Stimulated activated CD8-positive, alpha-beta memory T cell treated with anti-CD3 and anti-CD28 coated beads, Interleukin-7, amount 100 ng/mL, for 24 hours (primary cell): Measurements from ENCODE around the gene VAMP4.

Experiments used
- DNase-seq: peaks from one replicate; pipeline ENCODE4 v3.0.0-alpha.2; 2020; ENCODE audit warnings: low read depth

VAMP4 gene

DNA sequence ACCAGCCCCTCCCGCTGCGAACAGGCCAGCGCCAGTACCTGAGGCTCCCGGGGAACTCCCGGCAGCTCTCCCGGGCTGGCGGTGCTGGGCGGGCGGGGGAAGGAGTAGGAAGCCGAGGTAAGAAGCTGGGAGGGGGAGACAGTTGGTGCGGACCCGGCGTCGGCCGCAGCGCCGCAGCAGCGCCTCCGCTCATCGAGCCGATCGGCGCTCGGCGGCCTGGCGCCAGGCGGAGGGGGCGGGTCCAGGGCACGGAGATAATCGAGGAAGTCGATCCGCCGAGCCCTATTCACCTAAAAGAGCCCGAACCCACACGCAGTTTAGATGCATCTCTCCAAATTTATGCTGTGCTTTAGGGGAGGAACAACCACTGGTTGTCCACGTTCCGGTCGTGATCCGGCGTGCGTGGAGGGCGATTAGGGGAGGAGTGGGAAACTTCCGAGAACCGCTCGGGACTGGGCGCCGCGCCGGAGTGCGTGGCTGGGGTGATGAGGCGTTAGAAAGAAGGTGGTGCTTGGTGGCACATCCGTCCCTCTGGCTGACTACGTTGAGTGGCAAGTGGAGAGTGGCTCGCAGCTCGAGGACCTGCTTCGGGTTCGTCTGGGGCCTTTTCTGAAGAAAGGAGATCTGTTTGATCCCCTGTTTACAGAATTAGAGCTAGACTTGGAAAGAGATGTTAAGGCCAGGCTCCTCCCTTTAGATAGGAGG is at the start of gene VAMP4:
VAMP4 (minus strand) TSS at position 194 of the 705 bp plus-strand sequence. CDS start 3,651 bp downstream, outside the sequence.
- DNase-seq = peak; percentile 70

GRCh38 chr1:171790318-171790717 is 48.5 kb upstream of the VAMP4 start:
- no peak for DNase-seq

GRCh38 chr1:171788696-171789095 is 46.8 kb upstream of the VAMP4 start:
- DNase-seq = no peak

GRCh38 chr1:171787686-171788480 is 46.0 kb upstream of the VAMP4 start:
- DNase-seq = no peak

- DNase-seq = no peak
Observed at GRCh38 chr1:171786534-171786933, 44.7 kb upstream of the VAMP4 start.

DNA sequence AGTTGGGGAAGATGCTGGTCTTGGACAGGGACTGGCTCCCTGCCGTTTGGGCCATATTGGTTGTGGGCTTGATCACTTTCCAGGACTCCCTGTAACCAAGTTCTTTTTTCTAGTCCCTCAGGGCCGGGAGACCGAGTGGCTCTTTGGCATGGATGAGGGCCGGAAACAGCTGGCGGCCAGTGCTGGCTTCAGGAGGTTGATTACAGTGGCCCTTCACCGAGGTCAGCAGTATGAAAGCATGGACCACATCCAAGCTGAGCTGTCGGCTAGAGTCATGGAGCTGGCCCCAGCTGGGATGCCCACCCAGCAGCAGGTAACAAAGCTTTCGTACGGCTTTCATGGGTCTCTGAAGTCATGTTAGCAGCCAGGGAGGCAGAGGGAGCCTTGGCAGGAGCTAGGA is 43.9 kb upstream of the VAMP4 start:
- DNase-seq = no peak

DNA sequence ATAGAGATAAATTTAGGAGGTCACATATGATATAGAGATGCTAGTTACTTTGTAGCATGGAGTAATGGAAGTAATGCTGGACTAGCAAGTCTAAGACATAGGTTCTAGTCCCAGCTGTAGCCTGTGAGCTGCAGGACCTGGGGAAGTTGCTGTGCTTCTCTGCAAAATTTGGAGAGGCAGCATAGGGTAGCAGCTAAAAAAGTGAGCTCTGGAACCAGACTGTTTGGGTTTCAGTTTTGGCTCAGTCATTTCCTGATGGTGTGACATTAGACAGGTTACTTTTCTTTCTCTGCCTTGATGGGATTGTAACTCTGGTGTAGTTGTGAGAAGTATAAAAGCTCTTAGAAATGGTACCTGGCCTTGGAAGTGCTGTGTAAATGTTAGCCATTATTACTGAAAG is 42.9 kb upstream of the VAMP4 start:
- no peak for DNase-seq

DNA sequence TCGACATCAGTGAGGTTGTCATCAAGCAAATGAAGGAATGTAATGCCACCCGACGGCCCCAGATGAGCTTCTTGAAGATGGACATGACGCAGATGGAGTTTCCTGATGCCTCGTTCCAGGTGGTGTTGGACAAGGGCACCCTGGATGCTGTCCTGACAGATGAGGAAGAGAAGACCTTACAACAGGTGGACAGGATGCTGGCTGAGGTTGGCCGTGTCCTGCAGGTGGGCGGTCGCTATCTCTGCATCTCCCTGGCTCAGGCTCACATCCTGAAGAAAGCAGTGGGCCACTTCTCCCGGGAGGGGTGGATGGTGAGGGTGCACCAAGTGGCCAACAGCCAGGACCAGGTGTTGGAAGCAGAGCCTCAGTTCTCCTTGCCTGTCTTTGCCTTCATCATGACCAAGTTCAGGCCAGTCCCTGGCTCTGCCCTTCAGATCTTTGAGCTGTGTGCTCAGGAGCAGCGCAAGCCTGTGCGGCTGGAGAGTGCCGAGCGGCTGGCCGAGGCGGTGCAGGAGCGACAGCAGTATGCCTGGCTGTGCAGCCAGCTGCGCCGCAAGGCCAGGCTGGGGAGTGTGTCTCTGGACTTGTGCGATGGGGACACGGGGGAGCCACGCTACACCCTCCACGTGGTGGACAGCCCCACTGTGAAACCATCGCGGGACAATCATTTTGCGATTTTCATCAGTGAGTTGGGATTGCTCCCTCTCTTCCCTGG is 42.1 kb upstream of the VAMP4 start:
- DNase-seq = no peak

DNA sequence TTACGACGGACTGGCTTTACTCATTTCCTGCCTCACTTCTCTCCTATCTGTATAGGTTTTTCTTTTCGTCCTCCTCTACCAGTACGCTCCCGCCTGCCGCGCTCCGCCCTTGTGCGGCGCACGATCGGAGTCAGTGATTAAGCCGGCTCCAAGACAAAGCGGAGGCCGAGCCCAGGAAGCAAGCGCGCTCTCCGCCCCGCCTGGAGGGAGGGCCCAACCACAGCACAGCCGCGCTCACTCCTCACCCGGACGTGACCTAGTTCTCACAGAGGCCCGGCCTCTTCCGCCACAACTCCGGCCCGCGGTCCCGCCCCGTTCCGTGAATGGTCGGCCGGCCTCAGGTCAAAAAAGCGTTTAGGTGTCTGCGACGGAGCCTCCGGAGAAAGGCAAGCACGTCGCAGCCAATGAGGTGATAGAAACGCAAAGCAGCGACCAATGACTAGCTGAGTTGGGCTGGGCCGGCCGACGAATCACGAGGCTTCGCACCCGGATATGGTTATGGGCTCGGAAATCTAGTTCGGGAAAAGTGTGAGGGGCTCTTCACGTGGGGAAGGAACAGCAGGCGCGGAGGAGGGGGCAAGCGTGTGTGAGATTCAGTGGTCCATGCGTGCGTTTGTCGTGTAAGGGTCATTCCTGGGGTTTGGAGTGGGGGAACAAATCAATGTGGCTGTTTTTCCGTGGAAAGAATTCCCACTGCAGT is 39.5 kb upstream of the VAMP4 start, which contains the start of gene METTL13:
METTL13 (plus strand) TSS at position 485 of the 700 bp plus-strand sequence. CDS start 308 bp downstream, outside the sequence.
- peak; percentile 92 for DNase-seq

GRCh38 chr1:171780583-171781175 is 38.8 kb upstream of the VAMP4 start:
- no peak for DNase-seq

GRCh38 chr1:171772312-171772711 is 30.4 kb upstream of the VAMP4 start:
- no peak for DNase-seq

- no peak for DNase-seq
Observed at GRCh38 chr1:171769754-171770153, 27.9 kb upstream of the VAMP4 start.

DNA sequence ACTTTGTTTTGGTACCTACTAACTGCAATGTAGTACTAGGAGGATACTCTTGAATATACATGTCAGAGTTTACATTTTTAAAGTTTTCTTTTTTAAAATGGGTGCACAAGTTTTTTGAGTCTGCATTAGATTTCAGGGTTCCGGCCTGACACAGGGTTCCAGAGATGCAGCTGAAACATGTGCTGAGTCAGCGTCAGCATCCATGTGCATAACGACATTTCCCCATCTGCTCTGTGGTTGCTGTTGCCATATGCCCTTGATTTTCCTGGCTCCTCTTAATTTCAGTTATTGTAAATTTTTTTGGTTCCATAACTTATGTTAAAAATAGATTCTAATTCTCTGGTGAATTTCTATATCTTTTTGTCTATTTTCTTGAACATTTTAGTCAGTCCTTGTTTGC is 27.3 kb upstream of the VAMP4 start:
- no peak for DNase-seq

DNA sequence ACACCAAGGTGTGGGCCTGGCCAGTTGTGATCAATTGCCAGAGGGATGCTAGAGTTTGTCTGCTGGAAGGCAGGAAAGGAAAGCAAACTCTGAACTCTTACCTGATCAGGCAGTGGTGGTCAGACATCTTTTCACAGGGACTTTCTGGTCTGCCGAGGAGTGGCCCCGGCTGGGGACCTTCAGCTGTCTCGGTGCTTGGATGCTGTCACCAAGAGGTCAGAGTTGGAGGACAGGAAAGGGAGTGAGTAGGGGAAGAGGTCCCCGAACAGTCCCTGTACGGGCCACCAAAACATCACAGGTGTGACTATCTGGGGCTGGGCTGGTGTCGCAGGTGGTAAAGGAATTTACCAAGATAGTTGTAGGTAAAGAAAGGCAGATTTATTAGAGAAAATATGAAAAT is 21.9 kb upstream of the VAMP4 start:
- DNase-seq = no peak

DNA sequence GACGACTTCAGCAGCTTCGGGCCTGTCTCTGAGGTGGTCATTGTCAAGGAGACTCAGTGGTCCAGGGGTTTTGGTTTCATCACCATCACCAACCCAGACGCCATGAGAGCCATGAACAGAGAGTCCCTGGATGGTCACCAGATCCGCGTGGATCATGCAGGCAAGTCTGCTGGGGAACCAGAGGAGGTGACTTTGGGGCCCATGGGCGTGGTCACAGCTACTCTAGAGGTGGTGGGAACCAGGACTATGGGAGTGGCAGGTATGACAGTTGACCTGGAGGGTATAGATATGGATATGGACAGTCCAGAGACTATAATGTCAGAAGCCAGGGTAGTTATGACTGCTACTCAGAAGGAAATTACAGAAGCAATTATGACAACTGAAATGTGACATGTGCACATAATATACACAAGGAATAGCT is 20.3 kb upstream of the VAMP4 start:
- DNase-seq = no peak

DNA sequence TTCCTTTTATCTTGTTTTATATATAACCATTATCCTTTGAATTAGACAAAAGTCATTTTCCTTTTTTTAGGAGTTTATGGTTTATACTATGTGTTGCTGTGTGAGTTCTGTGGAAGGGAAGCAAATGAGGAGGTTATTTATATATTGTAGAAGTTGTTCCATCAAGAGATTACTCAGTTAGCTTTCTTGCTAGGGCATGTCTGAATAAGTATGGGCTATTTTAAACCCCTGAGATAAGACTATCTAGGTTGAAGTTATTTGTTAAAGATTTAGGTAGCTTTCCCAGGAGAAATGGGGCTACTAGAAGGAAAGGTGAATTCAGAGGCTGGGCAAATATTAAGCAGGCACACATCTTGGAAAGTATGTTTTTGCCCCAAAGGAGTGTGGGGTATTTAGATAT is 16.1 kb upstream of the VAMP4 start:
- no peak for DNase-seq

DNA sequence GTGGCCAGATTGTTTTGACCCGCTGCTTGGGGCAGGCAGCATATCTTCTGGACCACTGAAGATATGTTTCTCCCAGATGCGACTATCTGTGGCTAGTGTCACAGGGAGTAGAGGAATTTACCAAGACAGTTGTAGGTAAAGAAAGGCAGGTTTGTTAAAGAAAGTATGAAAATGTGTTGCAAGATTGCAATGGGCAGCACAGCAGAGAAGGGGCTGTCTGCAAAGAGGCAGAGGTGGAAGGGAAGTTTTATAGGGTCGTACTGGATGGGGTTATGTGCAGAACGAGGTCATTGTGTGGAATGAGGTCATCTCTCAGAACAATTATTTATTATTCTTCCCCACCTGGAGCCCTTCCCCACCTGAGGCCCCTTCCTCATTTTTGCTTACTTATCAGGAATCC is 15.0 kb upstream of the VAMP4 start:
- no peak for DNase-seq

- no peak for DNase-seq
Observed at GRCh38 chr1:171754971-171755370, 13.1 kb upstream of the VAMP4 start.

DNA sequence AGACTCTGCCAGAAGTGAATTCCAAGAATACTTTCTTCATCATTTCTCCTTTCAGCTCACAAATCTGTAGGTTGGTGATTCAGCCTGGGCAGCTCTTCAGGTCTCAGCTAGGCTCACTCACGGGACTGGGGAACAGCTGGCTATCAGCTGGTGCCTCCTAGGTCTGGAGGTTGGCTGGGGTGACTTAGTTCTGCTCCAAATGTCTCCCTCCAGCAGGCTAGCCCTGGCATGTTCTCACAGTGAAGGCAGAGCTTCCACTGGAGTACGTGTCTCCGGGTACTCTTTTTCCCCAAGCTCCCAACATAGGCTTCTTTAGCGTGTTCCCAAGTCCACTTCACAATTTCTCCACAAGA is 12.5 kb upstream of the VAMP4 start:
- DNase-seq = no peak

DNA sequence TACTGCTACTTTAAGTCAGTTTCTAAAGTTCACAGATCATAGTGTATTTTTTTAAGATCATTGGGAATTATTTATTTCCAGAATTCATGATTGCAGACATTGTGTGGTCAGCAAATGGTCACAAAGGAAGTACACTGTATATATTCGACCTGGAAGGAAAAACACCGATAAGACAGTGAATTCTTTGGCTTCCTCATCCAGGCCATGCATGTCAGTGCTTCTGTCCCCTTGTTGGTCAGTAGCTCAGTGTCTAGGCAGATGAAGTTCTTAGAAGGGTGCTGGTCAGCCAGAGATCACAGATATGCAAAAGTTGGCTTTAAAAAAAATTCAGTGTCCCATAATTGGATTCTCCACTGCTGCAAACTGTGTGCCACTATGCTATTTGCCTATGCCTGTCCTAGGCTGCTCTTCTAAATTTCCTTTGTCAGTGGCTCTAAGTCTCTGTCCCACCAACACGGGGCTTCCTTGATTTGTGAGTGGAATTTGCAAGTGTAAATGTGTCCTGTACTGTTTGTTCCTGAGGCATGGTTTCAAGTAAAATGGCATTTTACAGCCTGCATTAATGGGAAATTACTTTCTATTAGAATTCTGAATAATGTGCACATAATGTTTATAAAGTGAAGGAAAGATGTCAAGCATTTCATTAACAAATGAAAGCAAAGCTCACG is 12.0 kb upstream of the VAMP4 start:
- no peak for DNase-seq

DNA sequence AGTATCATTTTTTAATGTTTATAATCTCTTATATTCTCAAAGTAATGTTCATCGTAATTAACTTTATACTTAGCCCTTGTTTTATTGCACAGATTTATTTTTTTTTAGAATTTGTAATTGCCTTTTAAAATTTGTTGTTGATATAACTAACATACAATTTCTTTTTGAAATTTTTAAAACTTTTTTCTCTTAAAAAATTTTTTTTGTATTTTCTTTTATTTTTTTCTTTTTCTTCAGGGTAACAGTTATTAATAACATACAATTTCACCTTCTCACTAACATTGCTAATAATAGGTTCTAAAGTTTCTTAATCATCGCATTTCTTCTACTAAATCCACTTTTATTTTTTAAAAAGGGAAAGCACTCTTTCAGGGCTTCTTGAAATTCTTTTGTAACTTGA is 11.3 kb upstream of the VAMP4 start:
- no peak for DNase-seq
